IMR-90 (cell line): ENCODE measurements around the gene CDC42BPA. TPM values are rescaled to one million over a fixed set of nuclear protein-coding genes. Genes with fewer than 3 reads are reported as not detected.

Experiments used
- ATAC-seq: fragments of 200-7000 bp; cut with Tn5 transposase; 2 replicates; pipeline ENCODE4 v1.9.1; 2020; ENCODE audit warnings: low read depth, mild to moderate bottlenecking, moderate library complexity
- BruUV-seq: library from RNA; stranded (reverse); fragments of 400-500 nt; replicated peaks from 2 replicates; lab custom pipeline; 2021; lab: Mats Ljungman, UMichigan
- CTCF ChIA-PET: fragments of 300-600 bp; formaldehyde crosslinking; extraction: SDS; loops from one replicate; lab custom pipeline; 2021; ENCODE audit warnings: antibody characterized with exemption; lab: Yijun Ruan, JAX
- POLR2A ChIA-PET: fragments of 300-600 bp; sonication (Branson Sonifier 250); formaldehyde crosslinking; loops from one replicate; lab custom pipeline; 2022; ENCODE audit warnings: antibody characterized with exemption; ENCODE audit not compliant: unreplicated experiment; lab: Charles Lee
- DNase-seq: peaks from one replicate; pipeline ENCODE4 v3.0.0; 2013
- H2AFZ ChIP-seq: replicated peaks from 2 replicates; pipeline ENCODE3; 2013; ENCODE audit warnings: low read length, mild to moderate bottlenecking; ENCODE audit not compliant: poor library complexity
- H2AK5ac ChIP-seq: 2 replicates; pipeline ENCODE4 v1.6.1; 2013; ENCODE audit warnings: low read depth, low read length, inconsistent platforms
- H2AK9ac ChIP-seq: replicated peaks from 2 replicates; pipeline ENCODE3; 2013; ENCODE audit warnings: mild to moderate bottlenecking, low read depth, low read length, moderate library complexity; ENCODE audit not compliant: poor library complexity
- H2BK120ac ChIP-seq: 2 replicates; pipeline ENCODE4 v1.6.1; 2013; ENCODE audit warnings: low read depth, low read length, inconsistent platforms
- H2BK15ac ChIP-seq: 3 replicates; pipeline ENCODE4 v1.6.1; 2013; ENCODE audit warnings: low read depth, low read length, inconsistent platforms
- H2BK20ac ChIP-seq: 2 replicates; pipeline ENCODE4 v1.6.1; 2013; ENCODE audit warnings: low read depth, mild to moderate bottlenecking, inconsistent platforms, low read length, moderate library complexity
- H2BK5ac ChIP-seq: 2 replicates; pipeline ENCODE4 v1.6.1; 2013; ENCODE audit warnings: mild to moderate bottlenecking, low read depth, low read length, inconsistent platforms; ENCODE audit not compliant: poor library complexity, severe bottlenecking
- H3K14ac ChIP-seq: replicated peaks from 2 replicates; pipeline ENCODE4 v1.6.1; 2013; ENCODE audit warnings: low read depth, low read length, inconsistent platforms
- H3K18ac ChIP-seq: 2 replicates; pipeline ENCODE4 v1.6.1; 2013; ENCODE audit warnings: low read depth, low read length, control low read depth
- H3K23ac ChIP-seq: 2 replicates; pipeline ENCODE4 v1.6.1; 2013; ENCODE audit warnings: low read depth, low read length, inconsistent platforms
- H3K27ac ChIP-seq: 2 replicates; pipeline ENCODE4 v1.5.1; 2013; ENCODE audit warnings: mild to moderate bottlenecking, control low read depth, low read length; ENCODE audit not compliant: insufficient read depth
- H3K27me3 ChIP-seq: 2 replicates; pipeline ENCODE4 v1.6.1; 2013; ENCODE audit warnings: low read length; ENCODE audit not compliant: control insufficient read depth, insufficient read depth
- H3K36me3 ChIP-seq: 2 replicates; pipeline ENCODE4 v1.6.1; 2013; ENCODE audit warnings: low read length, mixed read lengths; ENCODE audit not compliant: control insufficient read depth, insufficient read depth
- H3K4ac ChIP-seq: 2 replicates; pipeline ENCODE4 v1.6.1; 2013; ENCODE audit warnings: low read depth, low read length, inconsistent platforms
- H3K4me1 ChIP-seq: 2 replicates; pipeline ENCODE4 v1.6.1; 2013; ENCODE audit warnings: low read length, mixed read lengths; ENCODE audit not compliant: control insufficient read depth, insufficient read depth
- H3K4me2 ChIP-seq: 2 replicates; pipeline ENCODE4 v1.6.1; 2013; ENCODE audit warnings: low read depth, mild to moderate bottlenecking, control low read depth, low read length, moderate library complexity
- H3K4me3 ChIP-seq: 2 replicates; pipeline ENCODE4 v1.5.1; 2013; ENCODE audit warnings: low read depth, mild to moderate bottlenecking, control low read depth, low read length, moderate library complexity; ENCODE audit not compliant: insufficient read depth
- H3K56ac ChIP-seq: 2 replicates; pipeline ENCODE4 v1.6.1; 2013; ENCODE audit warnings: low read length, inconsistent platforms; ENCODE audit not compliant: insufficient read depth; ENCODE audit errors: extremely low read depth
- H3K79me1 ChIP-seq, 2 experiments: 2 replicates each; pipeline ENCODE4 v1.6.1; 2013; ENCODE audit warnings: low read length in 2 of 2, inconsistent platforms in 1 of 2, low read depth in 1 of 2
- H3K9ac ChIP-seq: 2 replicates; pipeline ENCODE4 v1.6.1; 2013; ENCODE audit warnings: low read depth, low read length, control low read depth
- H3K9me1 ChIP-seq: 2 replicates; pipeline ENCODE4 v1.6.1; 2013; ENCODE audit warnings: low read length, inconsistent platforms; ENCODE audit not compliant: insufficient read depth
- H3K9me3 ChIP-seq: 2 replicates; pipeline ENCODE4 v1.6.1; 2013; ENCODE audit warnings: low read length; ENCODE audit not compliant: control insufficient read depth, insufficient read depth
- H4K20me1 ChIP-seq: 2 replicates; pipeline ENCODE4 v1.6.1; 2013; ENCODE audit warnings: low read length, inconsistent platforms; ENCODE audit not compliant: insufficient read depth
- H4K5ac ChIP-seq: 2 replicates; pipeline ENCODE4 v1.6.1; 2013; ENCODE audit warnings: mild to moderate bottlenecking, low read depth, low read length, control low read depth
- H4K8ac ChIP-seq, 2 experiments: 2 replicates each; pipeline ENCODE4 v1.6.1; 2013; ENCODE audit warnings: low read depth in 2 of 2, low read length in 2 of 2, control low read depth in 1 of 2, inconsistent platforms in 1 of 2
- H4K91ac ChIP-seq: 2 replicates; pipeline ENCODE4 v1.6.1; 2013; ENCODE audit warnings: low read depth, low read length, inconsistent platforms; ENCODE audit not compliant: insufficient read depth
- CEBPB ChIP-seq: IDR thresholded peaks from 2 replicates; pipeline ENCODE4 v1.6.1; 2012; ENCODE audit warnings: low read depth, low read length, improper control_type of control experiment
- CHD1 ChIP-seq: IDR thresholded peaks from 2 replicates; pipeline ENCODE4 v1.6.1; 2012; ENCODE audit warnings: low read depth, low read length, improper control_type of control experiment
- POLR2A ChIP-seq: IDR thresholded peaks from 2 replicates; pipeline ENCODE4 v1.6.1; 2012; ENCODE audit warnings: mild to moderate bottlenecking, low read depth, low read length
- SMC3 ChIP-seq: fragments of 150-350 bp; IDR thresholded peaks from 2 replicates; pipeline ENCODE4 v1.6.1; 2016; ENCODE audit warnings: low read depth, mild to moderate bottlenecking, antibody characterized with exemption, low read length, moderate library complexity
- USF2 ChIP-seq: fragments of 150-350 bp; IDR thresholded peaks from 2 replicates; pipeline ENCODE4 v1.6.1; 2017; ENCODE audit warnings: mild to moderate bottlenecking, antibody characterized with exemption, low read length, low read depth
- WGBS, 2 experiments: methylation state at CpG; one replicate each; pipeline versions ENCODE4 v1.1.5 to v1.1.7; 2013; ENCODE audit warnings: missing lambda C conversion rate in 2 of 2; ENCODE audit not compliant: insufficient read length in 1 of 2; ENCODE audit errors: extremely low coverage in 2 of 2; 5-methylcytosine and 5-hydroxymethylcytosine counted together
- dilution Hi-C: fragments of 300-500 bp; cut with HindIII; formaldehyde crosslinking; loops from one replicate; pipeline ENCODE4 v1.14.3; 2018; ENCODE audit warnings: low sequenced_read_pairs; ENCODE audit not compliant: unreplicated experiment
- in situ Hi-C: fragments of 300-500 bp; cut with MboI; formaldehyde crosslinking; loops from 3 replicates; pipeline ENCODE4 v1.14.3; 2019; ENCODE audit warnings: low sequenced_read_pairs, inconsistent platforms, mixed read lengths
- intact Hi-C: fragments of 100-400 bp; cut with micrococcal nuclease; formaldehyde crosslinking; loops from 2 replicates; pipeline ENCODE4 v1.10.0; 2022
- polyA plus RNA-seq, 3 experiments: library from polyadenylated mRNA; depleted of rRNA; stranded (reverse); fragments of >200 nt; gene quantifications; 2 replicates each; pipeline ENCODE4 v1.2.3, GENCODE V29; 2012; ENCODE audit warnings: low replicate concordance in 1 of 3
- total RNA-seq: library from RNA; depleted of rRNA; stranded (reverse); fragments of >200 nt; gene quantifications from 2 replicates; pipeline ENCODE4 v1.2.3, GENCODE V29; 2012

The CDC42BPA gene
- total and polyA plus RNA-seq, 2 of the 4 experiments (the other 2 are of a cell fraction), result 9.4 to 27.8 TPM

DNA sequence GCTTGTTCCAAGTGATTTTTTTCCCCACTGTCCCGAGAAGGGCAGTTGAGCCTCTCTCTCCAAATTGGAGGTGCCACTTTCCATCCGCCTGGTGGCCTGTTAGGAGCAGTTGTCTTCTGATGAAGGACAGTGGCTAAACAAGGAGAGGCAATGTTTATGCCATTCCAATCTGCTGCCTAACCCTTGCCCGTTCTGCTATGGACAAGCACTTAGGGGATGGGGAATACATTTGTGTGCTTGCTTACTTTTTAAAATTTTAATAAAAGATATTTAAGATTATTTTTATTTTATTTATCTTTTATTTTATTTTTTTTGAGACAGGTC, 366.2 kb downstream of the CDC42BPA start:
- Histone ChIP-seq H3K23ac (no peak overlapping the region), H3K4me3 (no peak overlapping the region), H3K27ac (no peak overlapping the region), H3K27me3 (no peaks in the 10 kb centered on the region), H3K4me2 (no peak overlapping the region), H2BK120ac (no peak overlapping the region), H3K9me3 (no peaks in the 10 kb centered on the region; the same call in 1 of the 2 replicates), H3K18ac (no peak overlapping the region), H3K4ac (no peak overlapping the region; the same call in 1 of the 2 replicates), H3K4me1 (peaks cover 3% of the 10 kb centered on the region; the same call in 1 of the 2 replicates), H3K56ac (no peak overlapping the region), H2BK15ac (no peak overlapping the region), H3K14ac (no peak overlapping the region), H4K91ac (no peak overlapping the region), H2AK9ac (no peak overlapping the region), H3K36me3 (no peaks in the 10 kb centered on the region), H2BK20ac (no peak overlapping the region), H2BK5ac (no peak overlapping the region), H4K8ac (no peak overlapping the region), H2AFZ (no peak overlapping the region), H4K5ac (no peak overlapping the region), H3K79me1 (no peaks in the 10 kb centered on the region), H2AK5ac (no peak overlapping the region), H3K9me1 (no peaks in the 10 kb centered on the region), H3K9ac (no peak overlapping the region), H4K20me1 (0 out of 2 replicates have a peak, but pooled peaks cover 3% of the 10 kb centered on the region)
- no peak for ATAC-seq
- in situ Hi-C loops, result no loop called here
- dilution Hi-C loops, result no loop called here
- ChIA-PET CTCF (no interaction called here), POLR2A (no interaction called here)
- no CpG with 5 or more reads among the region's 3 CpGs for WGBS, 2 experiments
- no TSS peak for BruUV-seq
- intact Hi-C loops, result no loop called here
- no peak for DNase-seq
- TF ChIP-seq CHD1, result no peak
- no peak for TF ChIP-seq CEBPB
- no peak for TF ChIP-seq SMC3
- no peak for TF ChIP-seq USF2
- TF ChIP-seq POLR2A, result no peak
